ENCODE results near the gene MAGEL2. TPM values are rescaled to one million over a fixed set of nuclear protein-coding genes. Genes with fewer than 3 reads are reported as not detected.
"Not testable (repeated sequence)": the region's sequence is repeated elsewhere in the genome, so short reads cannot be mapped to it uniquely, and the experiment has no call there.

MAGEL2 gene
- total RNA-seq, 5 donors from 2014 or later (not counting 1 experiment from before 2014, with no cell fraction given) = not detected

DNA sequence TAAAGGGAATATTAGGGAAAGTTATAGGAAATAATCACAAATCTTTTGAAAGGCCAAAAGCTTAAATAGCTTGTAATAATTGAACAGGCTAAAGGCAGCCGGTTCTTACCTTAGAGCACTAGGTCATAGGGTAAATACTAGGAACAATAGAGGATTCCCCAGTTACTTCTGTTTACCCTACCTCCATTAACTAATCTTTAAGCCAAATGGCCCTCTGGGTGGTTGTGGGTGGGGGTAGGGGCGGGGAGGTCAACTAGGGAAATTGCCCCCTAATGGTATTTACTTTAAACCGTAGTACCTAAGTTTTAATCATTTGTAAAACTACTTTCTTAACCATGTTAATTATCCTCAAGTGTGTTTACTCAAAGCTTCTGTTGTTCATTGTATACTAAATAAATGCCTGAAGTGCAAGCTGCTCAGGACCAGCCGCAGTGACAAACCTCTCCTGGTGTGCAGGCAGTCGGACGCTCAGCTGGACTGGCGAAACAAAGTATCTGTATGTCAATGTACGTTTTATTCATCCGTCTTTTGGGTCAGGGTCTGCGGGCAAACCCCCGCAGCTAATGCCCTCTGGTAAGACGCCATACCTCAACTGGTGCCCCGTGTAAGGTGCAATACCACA, 18.9 kb downstream of the MAGEL2 start:
- H3K36me3 Mint-ChIP-seq = no peaks in the 10 kb centered on the region

DNA sequence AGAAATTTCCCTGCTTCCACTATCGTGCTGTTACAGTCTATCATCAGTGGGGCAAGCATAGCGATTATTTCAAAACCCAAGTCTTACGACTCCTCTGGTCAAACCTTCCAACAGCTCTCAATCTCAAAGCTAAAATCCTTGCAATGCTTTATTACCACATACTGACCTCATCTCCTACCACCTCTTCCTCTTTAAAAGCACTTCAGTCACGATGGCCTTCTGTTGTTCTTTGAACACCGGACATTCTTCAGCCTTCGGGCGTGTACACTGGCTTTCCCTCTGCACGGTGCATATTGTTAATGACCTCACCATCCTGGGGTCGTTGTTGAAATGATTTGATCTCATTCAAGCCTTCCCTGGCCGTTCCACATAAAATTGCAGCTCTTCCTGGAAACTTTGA, 31.1 kb downstream of the MAGEL2 start:
- no peak overlapping the region for H3K27ac ChIP-seq (ENCODE audit: low read length)
- ATAC-seq (replicated peaks in 1 of 4) (no peak), DNase-seq (no peak)
- ChIA-PET CTCF (no interaction called here), POLR2A (interaction anchor here in 1 of 2 donors (0.7 kb wide), 1 partner anchor 52 kb away, joined by 7 read pairs; no protein-coding TSS in a partner anchor)
- Mint-ChIP-seq H3K27me3 (no peaks in the 10 kb centered on the region), H3K4me3 (no peak overlapping the region), H3K4me1 (no peaks in the 10 kb centered on the region), H3K9me3 (peaks cover 6 to 13% (median 13%) of the 10 kb centered on the region in 3 donors), H3K27ac (no peak overlapping the region), H3K36me3 (no peaks in the 10 kb centered on the region)
- H3K9me3 ChIP-seq = no peaks in the 10 kb centered on the region
- H3K27me3 ChIP-seq (replicated peaks in 1 of 2; ENCODE audit: control insufficient read depth in 2 of 2, extremely low read depth in 1 of 2, insufficient read depth in 2 of 2, low read length in 1 of 2) = no peaks in the 10 kb centered on the region
- H3K4me1 ChIP-seq (ENCODE audit: control insufficient read depth in 1 of 2, extremely low read depth in 1 of 2, insufficient read depth in 2 of 2, low read length in 2 of 2) = no peaks in the 10 kb centered on the region
- 72% methylated on average over 9 of the region's 10 CpGs for WGBS (ENCODE audit: insufficient coverage)
- no peaks in the 10 kb centered on the region for H3K36me3 ChIP-seq (ENCODE audit: control insufficient read depth in 2 of 2, extremely low read depth in 1 of 2, insufficient read depth in 1 of 2, low read length in 1 of 2)
- H3K4me3 ChIP-seq (ENCODE audit: control insufficient read depth in 1 of 2, extremely low read depth in 1 of 2, low read length in 1 of 2) = no peak overlapping the region

More for the DNA sequence above, 18.9 kb downstream of the MAGEL2 start:
- no peaks in the 10 kb centered on the region for H3K27me3 ChIP-seq (replicated peaks in 1 of 2; ENCODE audit: control insufficient read depth in 2 of 2, extremely low read depth in 1 of 2, insufficient read depth in 2 of 2, low read length in 1 of 2)
- Mint-ChIP-seq H3K4me1 (no peaks in the 10 kb centered on the region), H3K9me3 (peaks cover 0 to 3% (median 0%) of the 10 kb centered on the region in 3 donors), H3K27me3 (peaks cover 5 to 15% of the 10 kb centered on the region in 2 donors), H3K27ac (no peak overlapping the region), H3K4me3 (no peak overlapping the region)
- 39% methylated on average over 5 of the region's 13 CpGs for WGBS (ENCODE audit: insufficient coverage)
- H3K4me1 ChIP-seq (ENCODE audit: control insufficient read depth in 1 of 2, extremely low read depth in 1 of 2, insufficient read depth in 2 of 2, low read length in 2 of 2) = no peaks in the 10 kb centered on the region
- H3K9me3 ChIP-seq = no peaks in the 10 kb centered on the region
- no peaks in the 10 kb centered on the region for H3K36me3 ChIP-seq (ENCODE audit: control insufficient read depth in 2 of 2, extremely low read depth in 1 of 2, insufficient read depth in 1 of 2, low read length in 1 of 2)
- H3K27ac ChIP-seq (ENCODE audit: low read length) = no peak overlapping the region
- DNase-seq (no peak), ATAC-seq (replicated peaks in 1 of 4) (no peak)
- ChIA-PET CTCF (interaction anchor here in 1 of 2 donors (0.5 to 0.6 kb wide), 2 partner anchors 57 to 1872 kb away, joined by 3 read pairs; no protein-coding TSS in a partner anchor), POLR2A (no interaction called here)
- H3K4me3 ChIP-seq (ENCODE audit: control insufficient read depth in 1 of 2, extremely low read depth in 1 of 2, low read length in 1 of 2) = no peak overlapping the region

DNA sequence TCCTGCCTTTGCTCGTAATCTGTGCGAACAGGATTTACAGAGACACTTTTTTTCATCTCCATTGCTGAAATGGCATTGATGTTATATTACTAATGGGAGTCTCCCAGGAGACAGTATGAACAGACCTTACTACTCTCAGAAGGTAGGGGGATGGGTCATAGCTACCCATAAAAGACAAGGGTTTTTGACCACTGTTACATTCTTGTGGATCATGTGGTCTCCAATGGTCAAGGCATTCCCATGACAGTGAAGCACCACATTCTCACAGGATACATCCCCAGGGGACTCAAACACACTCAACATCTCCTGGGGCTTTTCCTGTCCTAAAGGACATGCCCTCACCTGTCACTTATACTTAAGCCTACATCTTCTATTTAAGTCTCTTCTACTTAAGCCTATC, 41.4 kb downstream of the MAGEL2 start:
- Mint-ChIP-seq H3K9me3 (peaks cover 4 to 17% (median 7%) of the 10 kb centered on the region in 3 donors), H3K27me3 (no peaks in the 10 kb centered on the region), H3K4me1 (no peaks in the 10 kb centered on the region), H3K4me3 (no peak overlapping the region), H3K27ac (no peak overlapping the region), H3K36me3 (no peaks in the 10 kb centered on the region)
- POLR2A ChIA-PET = no interaction called here
- no peaks in the 10 kb centered on the region for H3K9me3 ChIP-seq
- no peak for DNase-seq
- H3K4me3 ChIP-seq (ENCODE audit: control insufficient read depth in 1 of 2, extremely low read depth in 1 of 2, low read length in 1 of 2) = no peak overlapping the region
- no peak overlapping the region for H3K27ac ChIP-seq (ENCODE audit: low read length)
- no CpG with 5 or more reads among the region's 2 CpGs for WGBS (ENCODE audit: insufficient coverage)
- H3K36me3 ChIP-seq (ENCODE audit: control insufficient read depth in 2 of 2, extremely low read depth in 1 of 2, insufficient read depth in 1 of 2, low read length in 1 of 2) = no peaks in the 10 kb centered on the region
- ATAC-seq (replicated peaks in 1 of 4) = no peak
- H3K27me3 ChIP-seq (replicated peaks in 1 of 2; ENCODE audit: control insufficient read depth in 2 of 2, extremely low read depth in 1 of 2, insufficient read depth in 2 of 2, low read length in 1 of 2) = no peaks in the 10 kb centered on the region
- H3K4me1 ChIP-seq (ENCODE audit: control insufficient read depth in 1 of 2, extremely low read depth in 1 of 2, insufficient read depth in 2 of 2, low read length in 2 of 2) = no peaks in the 10 kb centered on the region
- CTCF ChIA-PET = no interaction called here

DNA sequence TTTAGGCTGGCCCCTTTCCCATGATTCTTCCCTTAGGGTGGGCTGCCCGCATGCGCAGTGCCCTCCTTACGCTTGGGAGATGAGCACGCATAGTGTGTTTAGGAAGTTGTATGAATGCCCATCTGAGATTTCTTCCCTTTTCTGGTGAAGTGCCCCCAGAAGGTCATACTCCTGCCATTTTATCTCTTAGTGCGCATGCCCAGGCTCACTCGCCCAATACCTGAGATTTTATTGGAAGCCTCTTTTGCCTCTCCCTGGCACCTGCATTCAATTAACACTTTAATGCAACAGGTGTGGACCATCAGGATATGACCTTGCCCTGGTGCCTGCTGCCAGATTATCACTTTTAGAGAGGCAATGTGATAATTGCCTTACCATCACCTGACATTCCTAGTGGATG, 45.5 kb downstream of the MAGEL2 start:
- Mint-ChIP-seq H3K27me3 (no peaks in the 10 kb centered on the region), H3K4me3 (no peak overlapping the region), H3K9me3 (peaks cover 4 to 11% (median 7%) of the 10 kb centered on the region in 3 donors), H3K27ac (no peak overlapping the region), H3K4me1 (no peaks in the 10 kb centered on the region), H3K36me3 (no peaks in the 10 kb centered on the region)
- no peaks in the 10 kb centered on the region for H3K27me3 ChIP-seq (replicated peaks in 1 of 2; ENCODE audit: control insufficient read depth in 2 of 2, extremely low read depth in 1 of 2, insufficient read depth in 2 of 2, low read length in 1 of 2)
- ChIA-PET POLR2A (no interaction called here), CTCF (no interaction called here)
- H3K36me3 ChIP-seq (ENCODE audit: control insufficient read depth in 2 of 2, extremely low read depth in 1 of 2, insufficient read depth in 1 of 2, low read length in 1 of 2) = no peaks in the 10 kb centered on the region
- WGBS (ENCODE audit: insufficient coverage) = 94% methylated on average over 2 of the region's 6 CpGs
- ATAC-seq (replicated peaks in 1 of 4) = no peak
- no peak overlapping the region for H3K27ac ChIP-seq (ENCODE audit: low read length)
- no peak overlapping the region for H3K4me3 ChIP-seq (ENCODE audit: control insufficient read depth in 1 of 2, extremely low read depth in 1 of 2, low read length in 1 of 2)
- H3K9me3 ChIP-seq = no peaks in the 10 kb centered on the region
- DNase-seq = no peak
- H3K4me1 ChIP-seq (ENCODE audit: control insufficient read depth in 1 of 2, extremely low read depth in 1 of 2, insufficient read depth in 2 of 2, low read length in 2 of 2) = no peaks in the 10 kb centered on the region

DNA sequence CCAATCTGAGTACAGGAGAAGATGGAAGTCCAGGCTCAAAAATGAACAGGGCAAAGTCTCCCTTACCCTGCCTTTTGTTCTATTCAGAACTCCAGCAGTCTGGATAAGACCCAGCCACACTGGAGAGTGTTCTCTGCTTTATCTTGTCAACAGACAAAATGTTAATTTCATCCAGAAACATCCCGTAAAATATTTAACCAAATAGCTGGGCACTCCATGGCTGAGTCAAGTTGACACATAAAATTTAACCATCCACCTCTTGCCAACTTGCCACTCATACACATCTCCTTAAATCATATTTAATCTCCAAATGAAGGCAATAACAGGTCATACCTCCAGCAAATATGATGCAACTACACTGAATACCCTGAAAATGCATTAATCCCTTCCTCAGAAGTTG, 48.6 kb downstream of the MAGEL2 start:
- H3K27ac Mint-ChIP-seq = no peak overlapping the region
- H3K36me3 Mint-ChIP-seq = no peaks in the 10 kb centered on the region
- H3K4me1 Mint-ChIP-seq = no peaks in the 10 kb centered on the region
- H3K27ac ChIP-seq (ENCODE audit: low read length) = no peak overlapping the region
- no peaks in the 10 kb centered on the region for H3K4me1 ChIP-seq (ENCODE audit: control insufficient read depth in 1 of 2, extremely low read depth in 1 of 2, insufficient read depth in 2 of 2, low read length in 2 of 2)
- POLR2A ChIA-PET = no interaction called here
- peaks cover 0 to 8% (median 7%) of the 10 kb centered on the region in 3 donors for H3K9me3 Mint-ChIP-seq
- ATAC-seq (replicated peaks in 1 of 4) (no peak), DNase-seq (no peak)
- H3K27me3 Mint-ChIP-seq = no peaks in the 10 kb centered on the region
- no peaks in the 10 kb centered on the region for H3K36me3 ChIP-seq (ENCODE audit: control insufficient read depth in 2 of 2, extremely low read depth in 1 of 2, insufficient read depth in 1 of 2, low read length in 1 of 2)
- H3K9me3 ChIP-seq = no peaks in the 10 kb centered on the region
- CTCF ChIA-PET = no interaction called here
- H3K4me3 ChIP-seq (ENCODE audit: control insufficient read depth in 1 of 2, extremely low read depth in 1 of 2, low read length in 1 of 2) = no peak overlapping the region
- no peaks in the 10 kb centered on the region for H3K27me3 ChIP-seq (replicated peaks in 1 of 2; ENCODE audit: control insufficient read depth in 2 of 2, extremely low read depth in 1 of 2, insufficient read depth in 2 of 2, low read length in 1 of 2)
- no CpG with 5 or more reads among the region's 1 CpG for WGBS (ENCODE audit: insufficient coverage)
- H3K4me3 Mint-ChIP-seq = no peak overlapping the region

DNA sequence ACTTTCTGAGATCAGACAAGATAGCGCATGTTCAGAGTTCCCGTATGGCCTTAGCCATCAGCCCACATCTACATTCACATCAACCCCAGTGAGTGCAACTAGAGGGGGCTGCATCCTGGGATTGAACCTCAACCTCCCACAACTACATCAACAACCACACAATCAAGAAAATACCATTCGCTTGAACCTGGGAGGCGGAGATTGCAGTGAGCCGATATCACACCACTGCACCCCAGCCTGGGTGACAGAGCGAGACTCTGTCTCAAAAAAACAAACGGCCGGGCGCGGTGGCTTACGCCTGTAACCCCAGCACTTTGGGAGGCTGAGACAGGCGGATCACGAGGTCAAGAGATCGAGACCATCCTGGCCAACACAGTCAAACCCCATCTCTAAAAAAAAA, 50.4 kb downstream of the MAGEL2 start:
- H3K27ac ChIP-seq (ENCODE audit: low read length); H3K4me3 Mint-ChIP-seq; ATAC-seq (replicated peaks in 1 of 4); H3K36me3 Mint-ChIP-seq; H3K9me3 ChIP-seq; CTCF ChIA-PET; H3K36me3 ChIP-seq (ENCODE audit: control insufficient read depth in 2 of 2, extremely low read depth in 1 of 2, insufficient read depth in 1 of 2, low read length in 1 of 2); DNase-seq; H3K27me3 Mint-ChIP-seq; H3K4me1 Mint-ChIP-seq; H3K27me3 ChIP-seq (replicated peaks in 1 of 2; ENCODE audit: control insufficient read depth in 2 of 2, extremely low read depth in 1 of 2, insufficient read depth in 2 of 2, low read length in 1 of 2); POLR2A ChIA-PET; H3K27ac Mint-ChIP-seq; H3K9me3 Mint-ChIP-seq; H3K4me3 ChIP-seq (ENCODE audit: control insufficient read depth in 1 of 2, extremely low read depth in 1 of 2, low read length in 1 of 2); H3K4me1 ChIP-seq (ENCODE audit: control insufficient read depth in 1 of 2, extremely low read depth in 1 of 2, insufficient read depth in 2 of 2, low read length in 2 of 2): not testable (repeated sequence)
- 80% methylated on average over 1 of the region's 14 CpGs for WGBS (ENCODE audit: insufficient coverage)

DNA sequence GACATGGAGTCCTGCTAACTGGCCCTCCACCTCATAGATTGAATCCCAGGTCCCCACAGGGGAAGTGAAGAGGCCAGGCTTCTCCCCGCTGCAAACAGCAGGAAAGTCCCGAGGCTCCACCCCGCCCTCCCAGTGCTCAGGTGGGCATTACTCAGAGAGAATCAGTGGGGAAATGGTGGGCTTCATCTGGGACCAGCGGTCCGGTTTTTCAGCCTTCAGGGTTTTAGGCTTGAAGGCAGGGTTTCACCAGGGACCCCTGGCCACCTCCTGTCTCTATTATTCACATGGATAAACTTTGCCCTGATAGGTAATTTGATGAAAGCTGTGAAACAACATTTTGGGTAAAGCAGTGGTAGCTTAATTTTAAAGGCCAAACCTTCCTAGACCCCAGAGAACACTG, 50.9 kb downstream of the MAGEL2 start:
- H3K4me3 Mint-ChIP-seq = no peak overlapping the region
- H3K9me3 Mint-ChIP-seq = no peaks in the 10 kb centered on the region
- POLR2A ChIA-PET = no interaction called here
- peaks cover 0 to under 1% of the 10 kb centered on the region in 2 experiments for H3K27me3 ChIP-seq (replicated peaks in 1 of 2; ENCODE audit: control insufficient read depth in 2 of 2, extremely low read depth in 1 of 2, insufficient read depth in 2 of 2, low read length in 1 of 2)
- H3K36me3 ChIP-seq (ENCODE audit: control insufficient read depth in 2 of 2, extremely low read depth in 1 of 2, insufficient read depth in 1 of 2, low read length in 1 of 2) = no peaks in the 10 kb centered on the region
- 80% methylated on average over 1 of the region's 5 CpGs for WGBS (ENCODE audit: insufficient coverage)
- no peak for DNase-seq
- CTCF ChIA-PET = no interaction called here
- H3K4me1 Mint-ChIP-seq = no peaks in the 10 kb centered on the region
- H3K27ac ChIP-seq (ENCODE audit: low read length) = no peak overlapping the region
- H3K36me3 Mint-ChIP-seq = no peaks in the 10 kb centered on the region
- H3K4me1 ChIP-seq (ENCODE audit: control insufficient read depth in 1 of 2, extremely low read depth in 1 of 2, insufficient read depth in 2 of 2, low read length in 2 of 2) = no peaks in the 10 kb centered on the region
- no peaks in the 10 kb centered on the region for H3K9me3 ChIP-seq
- no peak overlapping the region for H3K4me3 ChIP-seq (ENCODE audit: control insufficient read depth in 1 of 2, extremely low read depth in 1 of 2, low read length in 1 of 2)
- no peak overlapping the region for H3K27ac Mint-ChIP-seq
- no peak for ATAC-seq (replicated peaks in 1 of 4)
- H3K27me3 Mint-ChIP-seq = no peaks in the 10 kb centered on the region

Measured in T-cell (primary cell).